Measurements from ENCODE around the gene ZNF75A.

DNA sequence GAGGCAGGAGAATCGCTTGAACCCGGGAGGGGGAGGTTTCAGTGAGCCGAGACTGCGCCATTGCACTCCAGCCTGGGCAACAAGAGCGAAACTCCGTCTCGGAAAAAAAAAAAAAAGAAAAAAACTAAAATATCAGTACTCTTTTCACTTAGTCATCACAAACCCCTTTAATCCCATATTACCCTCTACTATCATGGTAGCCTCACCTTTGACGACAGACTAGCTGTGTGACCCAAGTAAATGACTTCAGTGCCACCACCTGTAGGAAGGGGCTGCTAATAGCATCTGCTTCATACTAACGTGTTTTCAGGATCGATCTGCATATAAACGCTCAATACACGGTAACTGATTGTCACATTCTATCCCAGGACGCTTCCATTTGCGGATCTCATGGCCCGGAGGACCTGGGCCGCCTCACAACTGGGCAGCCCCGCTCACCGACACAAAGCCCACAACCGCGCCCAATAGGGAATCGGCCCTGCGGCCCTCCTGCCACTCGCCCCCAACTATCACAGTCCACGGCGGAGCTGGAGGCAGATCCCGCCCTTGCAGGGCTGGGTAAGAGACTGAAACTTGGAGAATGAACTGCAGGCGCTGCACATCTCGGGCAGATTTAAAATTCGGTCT lies 23.1 kb upstream of the ZNF75A start:
- TF ChIP-seq MAZ (IDR thresholded peaks at IDR 0.05; ENCODE audit: borderline replicate concordance, low read depth, low read length) (no peak), CEBPB (IDR thresholded peaks at IDR 0.05) (no peak), CHD4 (IDR thresholded peaks at IDR 0.05; ENCODE audit: borderline replicate concordance) (no peak), POLR2A (IDR thresholded peaks at IDR 0.05; ENCODE audit: low read length) (no peak), BHLHE40 (IDR thresholded peaks at IDR 0.05; ENCODE audit: low read depth, low read length) (no peak), MAFK (IDR thresholded peaks at IDR 0.05; ENCODE audit: partially characterized antibody) (peak; percentile 46)
- TF ChIP-seq, protein P1, sequence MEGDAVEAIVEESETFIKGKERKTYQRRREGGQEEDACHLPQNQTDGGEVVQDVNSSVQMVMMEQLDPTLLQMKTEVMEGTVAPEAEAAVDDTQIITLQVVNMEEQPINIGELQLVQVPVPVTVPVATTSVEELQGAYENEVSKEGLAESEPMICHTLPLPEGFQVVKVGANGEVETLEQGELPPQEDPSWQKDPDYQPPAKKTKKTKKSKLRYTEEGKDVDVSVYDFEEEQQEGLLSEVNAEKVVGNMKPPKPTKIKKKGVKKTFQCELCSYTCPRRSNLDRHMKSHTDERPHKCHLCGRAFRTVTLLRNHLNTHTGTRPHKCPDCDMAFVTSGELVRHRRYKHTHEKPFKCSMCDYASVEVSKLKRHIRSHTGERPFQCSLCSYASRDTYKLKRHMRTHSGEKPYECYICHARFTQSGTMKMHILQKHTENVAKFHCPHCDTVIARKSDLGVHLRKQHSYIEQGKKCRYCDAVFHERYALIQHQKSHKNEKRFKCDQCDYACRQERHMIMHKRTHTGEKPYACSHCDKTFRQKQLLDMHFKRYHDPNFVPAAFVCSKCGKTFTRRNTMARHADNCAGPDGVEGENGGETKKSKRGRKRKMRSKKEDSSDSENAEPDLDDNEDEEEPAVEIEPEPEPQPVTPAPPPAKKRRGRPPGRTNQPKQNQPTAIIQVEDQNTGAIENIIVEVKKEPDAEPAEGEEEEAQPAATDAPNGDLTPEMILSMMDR (IDR thresholded peaks at IDR 0.05): no peak
- TF ChIP-seq, protein P2, sequence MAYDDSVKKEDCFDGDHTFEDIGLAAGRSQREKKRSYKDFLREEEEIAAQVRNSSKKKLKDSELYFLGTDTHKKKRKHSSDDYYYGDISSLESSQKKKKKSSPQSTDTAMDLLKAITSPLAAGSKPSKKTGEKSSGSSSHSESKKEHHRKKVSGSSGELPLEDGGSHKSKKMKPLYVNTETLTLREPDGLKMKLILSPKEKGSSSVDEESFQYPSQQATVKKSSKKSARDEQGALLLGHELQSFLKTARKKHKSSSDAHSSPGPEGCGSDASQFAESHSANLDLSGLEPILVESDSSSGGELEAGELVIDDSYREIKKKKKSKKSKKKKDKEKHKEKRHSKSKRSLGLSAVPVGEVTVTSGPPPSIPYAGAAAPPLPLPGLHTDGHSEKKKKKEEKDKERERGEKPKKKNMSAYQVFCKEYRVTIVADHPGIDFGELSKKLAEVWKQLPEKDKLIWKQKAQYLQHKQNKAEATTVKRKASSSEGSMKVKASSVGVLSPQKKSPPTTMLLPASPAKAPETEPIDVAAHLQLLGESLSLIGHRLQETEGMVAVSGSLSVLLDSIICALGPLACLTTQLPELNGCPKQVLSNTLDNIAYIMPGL (CRISPR knock-in tag; IDR thresholded peaks at IDR 0.05; ENCODE audit: borderline replicate concordance): no peak
- TF ChIP-seq, protein P3, sequence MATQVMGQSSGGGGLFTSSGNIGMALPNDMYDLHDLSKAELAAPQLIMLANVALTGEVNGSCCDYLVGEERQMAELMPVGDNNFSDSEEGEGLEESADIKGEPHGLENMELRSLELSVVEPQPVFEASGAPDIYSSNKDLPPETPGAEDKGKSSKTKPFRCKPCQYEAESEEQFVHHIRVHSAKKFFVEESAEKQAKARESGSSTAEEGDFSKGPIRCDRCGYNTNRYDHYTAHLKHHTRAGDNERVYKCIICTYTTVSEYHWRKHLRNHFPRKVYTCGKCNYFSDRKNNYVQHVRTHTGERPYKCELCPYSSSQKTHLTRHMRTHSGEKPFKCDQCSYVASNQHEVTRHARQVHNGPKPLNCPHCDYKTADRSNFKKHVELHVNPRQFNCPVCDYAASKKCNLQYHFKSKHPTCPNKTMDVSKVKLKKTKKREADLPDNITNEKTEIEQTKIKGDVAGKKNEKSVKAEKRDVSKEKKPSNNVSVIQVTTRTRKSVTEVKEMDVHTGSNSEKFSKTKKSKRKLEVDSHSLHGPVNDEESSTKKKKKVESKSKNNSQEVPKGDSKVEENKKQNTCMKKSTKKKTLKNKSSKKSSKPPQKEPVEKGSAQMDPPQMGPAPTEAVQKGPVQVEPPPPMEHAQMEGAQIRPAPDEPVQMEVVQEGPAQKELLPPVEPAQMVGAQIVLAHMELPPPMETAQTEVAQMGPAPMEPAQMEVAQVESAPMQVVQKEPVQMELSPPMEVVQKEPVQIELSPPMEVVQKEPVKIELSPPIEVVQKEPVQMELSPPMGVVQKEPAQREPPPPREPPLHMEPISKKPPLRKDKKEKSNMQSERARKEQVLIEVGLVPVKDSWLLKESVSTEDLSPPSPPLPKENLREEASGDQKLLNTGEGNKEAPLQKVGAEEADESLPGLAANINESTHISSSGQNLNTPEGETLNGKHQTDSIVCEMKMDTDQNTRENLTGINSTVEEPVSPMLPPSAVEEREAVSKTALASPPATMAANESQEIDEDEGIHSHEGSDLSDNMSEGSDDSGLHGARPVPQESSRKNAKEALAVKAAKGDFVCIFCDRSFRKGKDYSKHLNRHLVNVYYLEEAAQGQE (IDR thresholded peaks at IDR 0.05): no peak
- TF ChIP-seq, protein P4, sequence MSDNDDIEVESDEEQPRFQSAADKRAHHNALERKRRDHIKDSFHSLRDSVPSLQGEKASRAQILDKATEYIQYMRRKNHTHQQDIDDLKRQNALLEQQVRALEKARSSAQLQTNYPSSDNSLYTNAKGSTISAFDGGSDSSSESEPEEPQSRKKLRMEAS (IDR thresholded peaks at IDR 0.05): no peak
- TF ChIP-seq, protein P5, sequence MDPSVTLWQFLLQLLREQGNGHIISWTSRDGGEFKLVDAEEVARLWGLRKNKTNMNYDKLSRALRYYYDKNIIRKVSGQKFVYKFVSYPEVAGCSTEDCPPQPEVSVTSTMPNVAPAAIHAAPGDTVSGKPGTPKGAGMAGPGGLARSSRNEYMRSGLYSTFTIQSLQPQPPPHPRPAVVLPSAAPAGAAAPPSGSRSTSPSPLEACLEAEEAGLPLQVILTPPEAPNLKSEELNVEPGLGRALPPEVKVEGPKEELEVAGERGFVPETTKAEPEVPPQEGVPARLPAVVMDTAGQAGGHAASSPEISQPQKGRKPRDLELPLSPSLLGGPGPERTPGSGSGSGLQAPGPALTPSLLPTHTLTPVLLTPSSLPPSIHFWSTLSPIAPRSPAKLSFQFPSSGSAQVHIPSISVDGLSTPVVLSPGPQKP (IDR thresholded peaks at IDR 0.05; ENCODE audit: low read depth, low read length): no peak

Measured in A549 (cell line).